Neural cell (in vitro differentiated cells): ENCODE results near the gene DST. TPM values are rescaled to one million over a fixed set of nuclear protein-coding genes. Genes with fewer than 3 reads are reported as not detected.

ENCODE experiments used
- H2AFZ ChIP-seq: fragments of 200-600, 300-800 bp; sonication (generic), shearing (Covaris generic); 2 replicates; pipeline ENCODE4 v1.6.0; 2014; ENCODE audit warnings: low read depth, mild to moderate bottlenecking, antibody characterized with exemption, low read length, moderate library complexity
- H3F3A ChIP-seq: fragments of 200-600 bp; shearing (Covaris generic); 2 replicates; pipeline ENCODE4 v1.6.1; 2016; ENCODE audit warnings: mild to moderate bottlenecking, moderate library complexity, mixed read lengths, antibody characterized with exemption, low read length; ENCODE audit not compliant: insufficient read depth, poor library complexity, severe bottlenecking
- H3K27ac ChIP-seq: fragments of 200-600, 300-800 bp; sonication (generic), shearing (Covaris generic); 2 replicates; pipeline ENCODE4 v1.5.1; 2014; ENCODE audit warnings: mild to moderate bottlenecking, low read length, moderate library complexity
- H3K27me3 ChIP-seq: fragments of 300-800, 200-600 bp; sonication (generic), shearing (Covaris generic); 2 replicates; pipeline ENCODE4 v1.6.0; 2014; ENCODE audit warnings: mild to moderate bottlenecking, low read depth, low read length, moderate library complexity; ENCODE audit not compliant: insufficient read depth
- H3K36me3 ChIP-seq: fragments of 300-800, 200-600 bp; sonication (generic), shearing (Covaris generic); 2 replicates; pipeline ENCODE4 v1.5.1; 2014; ENCODE audit warnings: mild to moderate bottlenecking, antibody characterized with exemption, low read length, moderate library complexity; ENCODE audit not compliant: insufficient read depth
- H3K4me2 ChIP-seq: fragments of 300-800, 200-600 bp; sonication (generic), shearing (Covaris generic); 2 replicates; pipeline ENCODE4 v1.6.0; 2014; ENCODE audit warnings: mild to moderate bottlenecking, low read length
- H3K4me3 ChIP-seq: fragments of 300-800, 200-600 bp; sonication (generic), shearing (Covaris generic); 2 replicates; pipeline ENCODE4 v1.5.1; 2014; ENCODE audit warnings: mild to moderate bottlenecking, low read length, moderate library complexity
- H3K79me2 ChIP-seq: fragments of 200-600 bp; shearing (Covaris generic); replicated peaks from 2 replicates; pipeline ENCODE4 v1.6.0; 2014; ENCODE audit warnings: mild to moderate bottlenecking, low read length, moderate library complexity; ENCODE audit not compliant: insufficient read depth
- H3K9ac ChIP-seq: fragments of 300-800, 200-600 bp; sonication (generic), shearing (Covaris generic); 2 replicates; pipeline ENCODE4 v1.6.1; 2016; ENCODE audit warnings: mild to moderate bottlenecking, low read length, mixed read lengths
- H3K9me2 ChIP-seq: fragments of 200-600 bp; shearing (Covaris generic); 2 replicates; pipeline ENCODE4 v1.6.1; 2016; ENCODE audit warnings: mild to moderate bottlenecking, low read length, mixed read lengths; ENCODE audit not compliant: insufficient read depth
- H3K9me3 ChIP-seq: fragments of 200-600, 300-800 bp; sonication (generic), shearing (Covaris generic); 2 replicates; pipeline ENCODE4 v1.6.1; 2016; ENCODE audit warnings: mild to moderate bottlenecking, mixed run types, low read length, moderate library complexity, mixed read lengths
- H4K20me1 ChIP-seq: fragments of 200-600 bp; shearing (Covaris generic); 2 replicates; pipeline ENCODE4 v1.6.1; 2016; ENCODE audit warnings: mild to moderate bottlenecking, mixed run types; ENCODE audit not compliant: insufficient read depth
- CTCF ChIP-seq: fragments of 450-650 bp; IDR thresholded peaks from 2 replicates; pipeline ENCODE4 v1.5.1; 2014; ENCODE audit warnings: antibody characterized with exemption, mild to moderate bottlenecking, moderate library complexity; ENCODE audit not compliant: poor library complexity, severe bottlenecking
- EP300 ChIP-seq: fragments of 450-650 bp; conservative IDR thresholded peaks from 2 replicates; pipeline ENCODE4 v1.6.1; 2014; ENCODE audit warnings: antibody characterized with exemption, mild to moderate bottlenecking, moderate library complexity; ENCODE audit not compliant: poor library complexity, severe bottlenecking
- EZH2 ChIP-seq: fragments of 200-600, 300-800 bp; shearing (Covaris generic), sonication (generic); IDR thresholded peaks from 2 replicates; pipeline ENCODE4 v1.6.1; 2014; ENCODE audit warnings: antibody characterized with exemption, low read length, borderline replicate concordance, mild to moderate bottlenecking; ENCODE audit not compliant: insufficient read depth, poor library complexity, severe bottlenecking
- MXI1 ChIP-seq: fragments of 450-650 bp; conservative IDR thresholded peaks from 2 replicates; pipeline ENCODE4 v1.6.1; 2014; ENCODE audit warnings: antibody characterized with exemption, mild to moderate bottlenecking; ENCODE audit not compliant: poor library complexity, severe bottlenecking
- POLR2AphosphoS5 ChIP-seq: IDR thresholded peaks from 2 replicates; pipeline ENCODE4 v1.6.1; 2012
- RAD21 ChIP-seq: fragments of 450-650 bp; conservative IDR thresholded peaks from 2 replicates; pipeline ENCODE4 v1.6.1; 2014; ENCODE audit warnings: antibody characterized with exemption, mild to moderate bottlenecking, moderate library complexity
- SMC3 ChIP-seq: fragments of 450-650 bp; conservative IDR thresholded peaks from 2 replicates; pipeline ENCODE4 v1.6.1; 2014; ENCODE audit warnings: antibody characterized with exemption, mild to moderate bottlenecking, moderate library complexity; ENCODE audit not compliant: poor library complexity
- TAF1 ChIP-seq: IDR thresholded peaks from 2 replicates; pipeline ENCODE4 v1.6.1; 2012; ENCODE audit warnings: low read depth
- polyA plus RNA-seq: library from polyadenylated mRNA; depleted of rRNA; stranded (reverse); fragments of >200 nt; gene quantifications from 2 replicates; pipeline ENCODE4 v1.2.3, GENCODE V29; 2014
- TF ChIP-seq, protein P1 (sequence below): IDR thresholded peaks from 2 replicates; pipeline ENCODE4 v1.6.1; 2012; ENCODE audit warnings: borderline replicate concordance

Gene DST
- polyA plus RNA-seq, 1 donor from 2014 or later = 118 TPM

- Histone ChIP-seq H4K20me1 (no peaks in the 10 kb centered on the region), H3K9me2 (no peaks in the 10 kb centered on the region), H3K9me3 (no peaks in the 10 kb centered on the region), H2AFZ (no peak overlapping the region), H3K9ac (no peak overlapping the region), H3K27ac (no peak overlapping the region), H3K79me2 (no peaks in the 10 kb centered on the region), H3K4me2 (no peak overlapping the region), H3F3A (no peaks in the 10 kb centered on the region), H3K27me3 (no peaks in the 10 kb centered on the region), H3K36me3 (peaks cover 5% of the 10 kb centered on the region), H3K4me3 (no peak overlapping the region)
- TF ChIP-seq EP300 = no peak
- no peak for TF ChIP-seq POLR2AphosphoS5
- TF ChIP-seq EZH2 = no peak
- no peak for TF ChIP-seq CTCF
- no peak for TF ChIP-seq TAF1
- no peak for TF ChIP-seq MXI1
- TF ChIP-seq RAD21 = no peak
- no peak for TF ChIP-seq SMC3
- TF ChIP-seq, protein P1, sequence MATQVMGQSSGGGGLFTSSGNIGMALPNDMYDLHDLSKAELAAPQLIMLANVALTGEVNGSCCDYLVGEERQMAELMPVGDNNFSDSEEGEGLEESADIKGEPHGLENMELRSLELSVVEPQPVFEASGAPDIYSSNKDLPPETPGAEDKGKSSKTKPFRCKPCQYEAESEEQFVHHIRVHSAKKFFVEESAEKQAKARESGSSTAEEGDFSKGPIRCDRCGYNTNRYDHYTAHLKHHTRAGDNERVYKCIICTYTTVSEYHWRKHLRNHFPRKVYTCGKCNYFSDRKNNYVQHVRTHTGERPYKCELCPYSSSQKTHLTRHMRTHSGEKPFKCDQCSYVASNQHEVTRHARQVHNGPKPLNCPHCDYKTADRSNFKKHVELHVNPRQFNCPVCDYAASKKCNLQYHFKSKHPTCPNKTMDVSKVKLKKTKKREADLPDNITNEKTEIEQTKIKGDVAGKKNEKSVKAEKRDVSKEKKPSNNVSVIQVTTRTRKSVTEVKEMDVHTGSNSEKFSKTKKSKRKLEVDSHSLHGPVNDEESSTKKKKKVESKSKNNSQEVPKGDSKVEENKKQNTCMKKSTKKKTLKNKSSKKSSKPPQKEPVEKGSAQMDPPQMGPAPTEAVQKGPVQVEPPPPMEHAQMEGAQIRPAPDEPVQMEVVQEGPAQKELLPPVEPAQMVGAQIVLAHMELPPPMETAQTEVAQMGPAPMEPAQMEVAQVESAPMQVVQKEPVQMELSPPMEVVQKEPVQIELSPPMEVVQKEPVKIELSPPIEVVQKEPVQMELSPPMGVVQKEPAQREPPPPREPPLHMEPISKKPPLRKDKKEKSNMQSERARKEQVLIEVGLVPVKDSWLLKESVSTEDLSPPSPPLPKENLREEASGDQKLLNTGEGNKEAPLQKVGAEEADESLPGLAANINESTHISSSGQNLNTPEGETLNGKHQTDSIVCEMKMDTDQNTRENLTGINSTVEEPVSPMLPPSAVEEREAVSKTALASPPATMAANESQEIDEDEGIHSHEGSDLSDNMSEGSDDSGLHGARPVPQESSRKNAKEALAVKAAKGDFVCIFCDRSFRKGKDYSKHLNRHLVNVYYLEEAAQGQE = no peak
Measured at GRCh38 chr6:56458324-56458884, 184.3 kb downstream of the DST start.

- no peaks in the 10 kb centered on the region for H3F3A ChIP-seq
- no peak overlapping the region for H3K9ac ChIP-seq
- no peak overlapping the region for H2AFZ ChIP-seq
- H3K36me3 ChIP-seq = peaks cover 5% of the 10 kb centered on the region
- no peaks in the 10 kb centered on the region for H3K79me2 ChIP-seq
- no peak overlapping the region for H3K4me3 ChIP-seq
- no peak overlapping the region for H3K4me2 ChIP-seq
- TF ChIP-seq, protein P1 = no peak
- TF ChIP-seq CTCF (no peak), EZH2 (no peak)
- H4K20me1 ChIP-seq = no peaks in the 10 kb centered on the region
- H3K9me2 ChIP-seq = no peaks in the 10 kb centered on the region
- H3K27ac ChIP-seq = no peak overlapping the region
- H3K27me3 ChIP-seq = no peaks in the 10 kb centered on the region
- no peaks in the 10 kb centered on the region for H3K9me3 ChIP-seq
Measured at GRCh38 chr6:56456785-56457184, 185.9 kb downstream of the DST start.
